Non-pigmented ciliary epithelial cell (primary cell): ENCODE measurements around the gene SMIM20.
"Not testable (repeated sequence)": the region's sequence is repeated elsewhere in the genome, so short reads cannot be mapped to it uniquely, and the experiment has no call there.

Experiments
- DNase-seq: peaks from one replicate; pipeline ENCODE4 v3.0.0-alpha.2; 2010; ENCODE audit warnings: low read depth

SMIM20 gene

DNA sequence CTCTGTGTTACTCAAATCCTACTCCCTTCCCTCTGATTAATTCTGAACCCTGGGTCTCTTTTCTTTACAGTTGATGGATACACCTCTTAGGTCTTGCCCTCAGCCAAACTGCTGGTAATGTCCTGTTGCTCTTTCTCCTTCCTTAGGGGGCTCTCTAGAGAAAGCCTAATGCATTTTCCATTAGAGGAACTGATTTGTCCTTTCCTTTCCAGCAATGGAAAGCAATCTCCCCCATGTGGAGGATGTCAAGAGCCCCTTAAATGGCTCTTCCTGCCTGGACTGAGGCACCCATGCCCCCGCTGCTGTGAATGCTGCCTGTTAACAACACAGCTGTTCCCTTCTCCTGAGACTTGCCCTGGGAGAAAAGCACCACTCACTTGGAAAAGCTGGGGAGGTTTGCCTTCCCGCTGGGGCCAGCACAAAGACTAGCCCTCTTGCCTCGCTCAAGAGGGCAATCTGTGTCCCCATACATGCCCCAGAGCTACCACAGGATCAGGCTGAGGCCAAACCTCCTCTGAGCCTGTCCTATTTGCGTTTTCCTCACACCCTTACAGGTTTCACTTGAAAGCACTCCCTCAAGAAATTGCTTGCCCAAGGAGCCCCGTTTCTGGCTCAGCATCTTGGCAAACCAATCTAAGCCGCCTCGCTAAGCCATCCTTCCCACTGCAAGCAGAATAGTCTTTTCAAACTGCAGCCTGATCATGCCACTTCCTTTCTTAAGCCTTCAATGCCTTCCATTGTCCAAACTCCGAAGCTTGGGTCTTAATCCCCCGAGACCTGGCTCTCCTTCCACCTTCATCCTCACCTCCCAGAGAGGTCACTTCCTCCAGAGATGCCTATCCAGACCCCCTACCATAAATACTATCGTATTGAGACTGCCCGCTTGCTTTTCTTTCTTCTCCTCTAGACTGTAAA is 23.2 kb upstream of the SMIM20 start:
- DNase-seq: no peak

DNA sequence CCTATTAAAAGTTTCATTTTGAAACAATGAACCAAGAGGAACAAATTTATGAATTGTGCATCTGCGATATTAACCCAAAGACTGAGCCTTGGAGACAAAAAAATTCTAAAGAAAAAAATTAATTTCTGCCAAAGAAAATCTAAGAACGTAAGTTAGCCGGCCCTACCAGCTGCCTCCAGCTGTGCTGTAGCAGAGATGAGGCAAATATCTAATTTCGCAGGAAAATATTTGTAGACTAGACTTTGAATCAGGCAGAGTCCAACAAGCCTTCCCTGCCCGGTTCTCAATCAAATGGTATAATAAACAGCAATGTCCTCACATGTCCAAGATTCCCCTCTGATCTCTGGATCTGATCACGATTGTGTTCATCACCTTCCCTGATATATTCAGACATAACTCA is 21.2 kb upstream of the SMIM20 start:
- no peak for DNase-seq

DNA sequence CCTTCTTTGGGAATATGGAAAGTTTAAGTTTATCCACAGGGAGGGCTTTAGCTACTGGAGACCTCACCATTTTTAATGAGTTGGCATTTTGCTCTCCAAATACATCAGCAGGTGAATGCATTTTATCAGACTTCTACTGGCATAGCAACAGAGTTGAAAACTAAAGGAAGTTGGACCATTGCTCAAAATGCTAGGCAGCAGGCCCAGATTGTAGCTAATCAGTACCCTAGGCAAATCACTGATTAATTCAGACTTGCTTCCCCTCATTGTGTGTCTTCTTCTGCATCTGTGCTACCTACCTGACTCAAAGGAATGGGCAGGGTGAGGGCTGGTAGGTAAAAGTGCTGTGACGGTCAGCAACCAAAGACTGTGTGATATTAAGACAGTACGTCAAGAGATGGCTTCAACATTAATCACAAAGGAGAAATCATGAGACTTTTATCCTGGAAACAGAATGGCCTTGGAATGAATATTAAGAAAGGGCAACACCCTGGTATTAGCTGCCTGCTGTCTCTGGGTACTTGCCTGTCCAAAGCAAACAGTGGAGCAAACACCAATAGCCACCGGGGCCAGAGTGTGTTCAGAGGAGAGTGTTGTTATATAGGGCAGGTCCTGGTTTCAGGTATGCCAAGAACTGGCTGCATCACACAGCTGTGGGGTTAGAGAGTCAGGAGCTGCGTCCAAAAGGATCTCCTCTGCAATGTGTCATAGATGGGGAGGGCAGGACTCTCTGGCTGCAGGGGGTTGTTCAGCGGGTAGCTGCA is 17.1 kb upstream of the SMIM20 start:
- no peak for DNase-seq

DNA sequence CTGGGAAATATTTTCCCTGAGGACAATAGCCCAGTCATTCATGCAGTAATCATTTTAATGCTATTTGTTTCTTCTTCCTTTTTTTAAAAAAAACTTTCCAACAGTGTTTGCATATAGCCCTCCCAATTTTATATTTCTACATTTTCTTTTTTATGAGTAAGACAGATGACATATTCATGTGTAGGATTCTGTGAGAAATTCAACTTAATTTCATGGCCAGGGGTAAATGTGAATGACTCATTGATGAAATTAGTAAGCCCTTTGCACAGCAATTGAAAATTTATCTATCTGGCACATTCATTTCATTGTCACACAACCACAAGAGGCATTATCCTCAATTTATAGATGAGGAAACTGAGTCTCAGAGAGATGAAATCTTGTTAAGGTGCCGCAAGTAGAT is 13.7 kb upstream of the SMIM20 start:
- no peak for DNase-seq

DNA sequence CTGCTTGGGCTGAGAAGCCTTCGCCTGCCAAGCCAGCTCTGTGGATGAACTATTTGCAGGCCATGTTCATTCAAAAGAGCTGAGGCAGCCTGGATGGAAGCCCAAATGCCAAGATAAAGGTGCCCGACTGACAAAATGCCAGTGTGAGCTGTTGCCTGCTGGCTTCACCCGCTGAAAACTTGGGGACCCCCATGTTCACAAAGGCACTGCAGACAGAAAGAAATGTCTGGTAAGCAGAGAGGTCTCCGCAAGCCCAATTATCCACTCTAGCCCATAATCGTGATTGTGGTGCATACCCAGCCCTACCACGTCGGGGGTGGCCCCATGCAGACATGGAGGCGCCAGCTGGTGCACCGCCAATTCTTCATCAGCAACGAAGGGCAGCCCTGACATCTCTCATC is 13.0 kb upstream of the SMIM20 start:
- no peak for DNase-seq

DNA sequence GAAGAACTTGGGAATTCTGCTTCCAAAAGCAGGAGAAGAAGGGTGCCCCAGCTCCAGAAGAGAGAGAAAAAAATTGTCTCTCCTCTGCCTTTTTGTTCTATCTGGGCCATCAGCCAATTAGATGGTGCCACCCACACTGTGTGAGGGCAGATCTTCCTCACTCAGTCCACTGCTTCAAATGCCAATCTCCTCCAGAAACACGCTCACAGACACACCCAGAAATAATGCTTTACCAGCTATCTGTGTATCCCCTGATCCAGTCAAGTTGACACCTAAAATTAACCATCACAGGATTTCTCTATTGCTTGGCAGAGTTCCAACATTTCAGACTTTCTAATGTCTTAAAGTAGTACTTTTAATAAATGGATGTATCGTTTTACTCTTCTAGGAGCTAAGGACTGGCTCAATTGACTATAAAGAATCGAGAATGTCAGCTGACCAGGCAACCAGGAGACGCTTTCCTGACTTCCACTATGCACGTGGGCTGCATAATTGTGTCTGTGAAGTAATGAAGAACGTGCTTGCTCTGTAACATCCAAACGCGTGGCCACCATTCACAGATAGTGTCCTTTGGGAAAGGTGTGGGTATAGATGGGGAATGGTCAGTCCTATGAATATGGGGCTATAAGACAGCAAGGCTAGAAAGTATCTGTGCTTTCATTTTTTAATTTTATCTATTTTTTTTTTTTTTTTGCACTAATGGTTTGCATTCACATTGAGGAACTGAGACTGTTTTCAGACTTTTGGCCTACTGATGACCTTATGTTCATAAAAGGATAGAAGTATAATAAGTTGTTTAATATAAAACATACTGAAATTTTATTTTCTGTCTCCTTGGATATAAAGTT is 9.9 kb upstream of the SMIM20 start:
- DNase-seq: no peak

DNA sequence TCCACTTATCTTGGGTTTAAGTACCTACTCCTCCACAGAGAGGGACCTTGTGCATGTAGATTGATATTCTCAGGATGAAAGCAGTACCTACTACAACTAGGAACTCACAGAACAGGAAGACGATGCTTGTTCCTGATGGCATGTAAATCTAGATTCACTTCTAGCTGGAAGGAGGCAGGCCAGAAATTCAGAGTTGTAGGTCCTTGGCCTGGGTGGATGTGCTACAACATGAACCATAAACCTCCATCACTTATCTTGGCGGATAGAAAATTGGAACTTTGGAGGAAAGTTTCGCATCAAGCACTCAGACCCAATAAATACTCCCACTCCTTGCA is 9.3 kb upstream of the SMIM20 start:
- no peak for DNase-seq

DNA sequence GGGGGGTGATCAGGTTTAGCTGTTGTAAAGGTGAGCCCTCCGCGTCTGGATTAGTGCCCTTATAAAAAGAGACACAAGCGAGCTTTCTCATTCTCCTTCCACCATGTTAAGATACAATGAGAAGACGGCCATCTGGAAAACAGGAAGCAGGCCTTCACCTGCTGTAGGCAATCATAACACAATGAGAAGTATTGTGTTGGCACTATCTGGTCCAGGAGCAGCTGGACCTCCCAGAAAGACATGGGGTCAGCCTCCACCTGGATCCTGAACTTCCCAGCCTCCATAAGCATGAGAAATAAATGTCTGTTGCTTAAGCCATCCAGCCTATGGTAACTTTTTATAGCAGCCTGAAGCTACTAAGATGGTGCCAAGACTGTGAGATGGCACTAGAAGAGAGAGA is 8.6 kb upstream of the SMIM20 start:
- no peak for DNase-seq

DNA sequence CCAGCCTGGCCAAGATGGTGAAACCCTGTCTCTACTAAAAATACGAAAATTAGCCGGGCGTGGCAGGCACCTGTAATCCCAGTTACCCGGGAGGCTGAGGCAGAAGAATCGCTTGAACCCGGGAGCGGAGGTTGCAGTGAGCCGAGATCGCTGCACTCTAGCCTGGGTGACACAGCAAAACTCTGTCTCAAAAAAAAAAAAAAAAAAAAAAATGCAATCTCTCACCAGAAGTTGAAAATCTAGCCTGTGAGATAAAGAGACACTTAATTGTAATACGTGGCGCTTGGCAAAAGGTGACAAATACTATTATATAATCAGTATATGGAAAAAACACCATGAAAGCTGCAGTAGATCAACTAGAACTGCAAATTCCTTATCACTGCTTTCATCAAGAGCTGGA is 7.9 kb upstream of the SMIM20 start:
- DNase-seq: not testable (repeated sequence)

DNA sequence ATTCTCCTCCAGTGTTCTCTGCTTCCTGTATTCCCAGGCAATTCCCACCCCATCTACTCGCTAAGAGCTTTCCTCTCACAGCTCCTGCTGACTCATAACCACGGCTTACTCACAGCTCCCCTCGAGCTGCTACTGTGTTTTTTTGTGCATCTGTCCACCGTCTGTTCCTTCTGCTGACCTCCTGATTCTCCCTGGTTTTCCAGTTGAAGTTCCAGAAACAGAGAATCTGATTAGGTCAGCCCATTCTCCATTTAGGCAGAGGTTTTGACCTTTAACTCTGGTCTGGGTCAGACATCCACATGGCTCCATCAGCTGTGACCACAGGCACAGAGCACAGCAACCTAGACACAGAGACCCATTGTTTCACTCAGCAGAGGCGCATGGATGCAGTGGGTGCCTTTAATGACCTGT is 5.5 kb upstream of the SMIM20 start:
- peak; percentile 93 for DNase-seq

DNA sequence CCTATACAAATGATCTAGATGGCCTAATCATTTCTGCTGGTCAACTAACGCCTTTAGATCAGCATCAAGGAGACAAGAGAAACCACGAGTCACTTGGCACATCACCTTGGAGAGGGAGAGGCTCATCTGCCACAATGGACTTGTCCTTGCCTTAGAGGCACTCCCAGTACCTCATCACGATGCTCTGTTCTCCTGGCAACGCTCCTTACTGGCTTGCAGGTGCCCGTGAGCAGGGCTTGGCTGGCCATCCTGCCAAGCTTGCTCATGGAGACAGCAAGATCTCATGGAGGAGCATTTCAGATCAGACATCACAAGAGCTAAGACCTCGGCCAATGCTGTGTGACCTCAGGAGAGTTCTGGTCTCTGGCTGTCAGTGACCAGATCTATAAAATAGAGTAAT is 2.7 kb upstream of the SMIM20 start:
- DNase-seq: no peak

DNA sequence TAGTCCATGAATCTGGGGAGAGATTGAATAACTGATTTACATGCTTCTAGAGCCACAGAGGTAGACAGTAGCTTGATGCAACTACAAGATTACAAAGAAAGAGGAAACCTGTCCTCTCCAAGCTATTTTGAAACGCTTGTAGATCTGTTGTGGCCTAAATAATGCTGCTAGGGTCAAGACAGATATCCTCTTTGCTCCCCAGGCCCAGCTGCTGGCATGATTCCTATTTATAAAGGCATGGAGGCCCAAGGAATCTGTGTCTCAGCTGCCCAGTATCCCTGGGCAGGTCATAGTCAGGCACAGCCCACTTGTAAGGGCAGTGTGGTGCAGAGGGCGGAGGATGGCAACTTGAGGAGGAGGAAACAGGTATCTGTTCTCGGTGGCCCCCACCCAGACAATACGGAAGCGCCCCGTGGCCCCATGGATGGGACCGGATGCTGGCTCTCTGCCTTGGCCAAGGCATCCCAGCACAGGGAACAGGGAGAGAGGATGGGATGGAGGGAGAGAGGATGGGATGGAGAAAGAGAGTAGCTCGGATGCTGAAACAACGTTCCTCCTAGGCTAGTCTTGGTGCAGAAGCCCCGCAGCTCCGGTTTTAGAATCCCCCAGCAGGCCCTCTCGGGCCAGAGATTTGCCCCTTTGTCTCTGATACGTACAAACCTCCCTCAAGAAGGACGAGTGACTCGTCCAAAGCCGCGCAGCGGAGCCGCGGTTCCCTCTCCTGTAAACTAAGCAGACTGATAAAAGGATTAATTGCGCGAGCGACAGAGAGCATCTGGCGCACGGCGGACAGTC is 767 bp upstream of the SMIM20 start:
- DNase-seq: no peak

DNA sequence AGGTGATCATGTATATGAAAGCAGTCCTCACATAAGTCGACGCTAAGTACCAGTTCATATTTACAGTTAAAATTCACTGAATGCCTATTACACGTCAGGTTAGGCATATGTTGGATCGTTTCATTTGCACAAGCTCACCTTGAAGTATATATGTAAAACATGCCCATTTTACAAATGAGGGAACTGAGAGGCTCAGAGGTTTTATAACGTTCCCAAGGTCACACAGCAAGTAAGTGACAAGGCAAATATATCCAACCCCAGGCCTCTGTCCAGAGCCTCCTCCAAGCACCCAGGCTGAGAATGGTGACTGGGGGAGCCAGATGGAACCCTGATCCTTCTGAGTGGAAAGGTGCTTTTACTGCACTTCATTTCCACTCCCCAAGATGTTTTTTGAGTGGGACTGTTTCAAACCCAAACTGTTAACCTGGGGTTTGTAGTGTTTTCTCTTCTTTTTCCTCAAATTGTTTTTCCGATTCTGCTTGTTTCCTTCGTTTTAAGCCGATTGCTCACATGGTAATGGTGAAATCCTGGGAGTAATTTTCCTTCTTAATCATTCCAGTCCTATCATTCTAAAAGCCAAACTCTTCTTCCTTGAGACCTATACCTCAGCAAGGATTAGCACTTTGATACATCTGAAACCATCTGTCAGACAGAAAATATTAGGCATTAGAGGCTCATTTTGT is 791 bp downstream of the SMIM20 start:
- DNase-seq: no peak

DNA sequence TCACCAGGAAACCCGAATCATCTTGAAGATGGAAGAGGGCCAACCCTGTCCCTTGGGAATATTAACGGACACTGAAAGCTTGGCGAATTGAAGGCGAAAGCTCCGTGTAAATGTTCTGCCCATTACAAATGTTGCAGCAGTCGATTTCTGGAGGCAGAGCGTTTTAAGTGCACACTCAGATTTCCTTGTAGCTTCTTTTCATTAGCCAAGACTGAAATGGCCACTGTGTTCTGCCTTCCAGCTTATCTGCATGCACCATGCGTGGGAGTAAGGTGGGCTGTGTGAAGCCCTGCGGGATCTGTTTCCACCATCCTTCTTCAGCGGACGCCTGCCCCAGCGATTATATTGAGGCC is 1.3 kb downstream of the SMIM20 start:
- DNase-seq: no peak

DNA sequence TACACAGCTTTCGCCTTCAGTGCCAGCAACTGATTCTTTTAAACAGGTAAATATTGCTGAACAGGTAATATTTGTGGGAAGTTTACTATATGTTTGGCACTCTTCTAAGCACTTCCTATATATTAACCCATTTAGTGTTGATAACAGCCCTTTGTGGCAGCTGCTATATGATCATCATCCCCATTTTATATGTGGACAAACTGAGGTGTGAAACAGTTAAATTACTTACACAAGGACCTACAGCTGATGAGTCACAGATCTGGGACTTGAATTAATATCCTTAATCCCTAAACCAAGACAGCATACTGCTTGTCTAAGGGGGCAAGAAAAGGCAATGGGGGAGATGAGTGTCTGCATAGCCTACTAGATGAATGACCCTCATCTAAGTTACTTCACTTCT is 2.9 kb downstream of the SMIM20 start:
- DNase-seq: no peak

DNA sequence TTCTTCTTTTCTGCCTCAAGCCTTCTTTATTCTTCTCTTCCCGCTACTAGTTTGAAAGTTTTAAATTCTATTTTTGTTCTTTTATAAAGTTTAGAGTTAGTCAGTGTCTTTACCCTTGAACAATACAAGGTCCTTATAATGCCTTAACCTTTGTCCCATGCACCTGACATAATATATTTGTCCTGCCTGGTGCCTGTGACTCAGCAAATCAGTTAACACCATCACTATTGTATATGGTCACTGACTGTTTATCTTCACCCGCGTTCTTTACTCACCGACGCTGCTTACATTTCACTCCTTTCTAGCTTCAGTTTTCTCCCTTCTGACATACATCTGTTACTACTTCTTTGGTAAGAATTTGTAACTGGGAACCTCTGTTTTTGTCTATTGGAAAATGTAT is 5.7 kb downstream of the SMIM20 start:
- no peak for DNase-seq

DNA sequence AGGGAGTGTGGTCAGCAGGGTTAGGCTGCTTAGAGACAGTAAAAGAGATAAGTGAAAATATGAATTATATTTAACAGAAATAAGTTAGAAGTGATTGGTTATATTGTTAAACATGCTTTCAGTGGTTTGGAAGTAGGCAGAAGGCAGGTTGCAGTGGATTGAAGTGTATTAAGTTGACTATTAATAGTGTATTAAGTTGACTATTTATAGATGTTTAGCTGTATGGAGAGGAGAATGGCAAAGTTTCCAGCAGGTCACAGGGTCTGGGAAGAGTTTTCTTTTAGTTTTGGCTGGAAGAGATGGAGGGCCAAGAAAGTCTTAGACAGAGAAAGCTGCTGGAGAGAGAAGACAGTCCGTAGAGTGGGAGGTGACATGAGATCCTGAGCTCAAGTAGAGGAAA is 7.9 kb downstream of the SMIM20 start:
- DNase-seq: no peak

DNA sequence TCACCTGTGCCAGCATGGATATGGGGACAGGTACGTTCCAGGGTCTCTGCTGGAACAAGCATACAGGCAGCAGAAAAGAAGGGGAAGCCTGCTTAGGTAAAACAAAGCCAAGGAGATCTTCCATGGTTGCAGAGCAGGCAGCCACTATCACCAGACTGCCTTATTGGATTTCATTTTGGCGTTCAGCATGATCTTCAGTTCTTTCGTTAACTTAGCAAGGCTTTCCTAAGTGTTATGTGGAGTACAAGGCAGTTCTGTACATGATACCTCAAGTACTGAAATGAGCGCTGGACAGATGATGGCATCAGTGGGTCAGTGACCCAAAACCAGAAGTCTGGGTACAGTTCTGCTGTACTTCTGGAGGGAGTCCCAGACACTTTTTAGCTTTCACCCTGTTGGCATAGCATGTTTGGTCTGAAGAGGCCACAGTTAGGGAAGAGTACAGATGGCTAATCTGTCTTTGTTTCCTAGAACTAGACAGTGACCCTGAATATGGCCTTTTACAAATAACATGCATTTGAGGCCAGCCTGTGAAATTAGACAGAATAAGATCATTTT is 8.9 kb downstream of the SMIM20 start:
- no peak for DNase-seq

DNA sequence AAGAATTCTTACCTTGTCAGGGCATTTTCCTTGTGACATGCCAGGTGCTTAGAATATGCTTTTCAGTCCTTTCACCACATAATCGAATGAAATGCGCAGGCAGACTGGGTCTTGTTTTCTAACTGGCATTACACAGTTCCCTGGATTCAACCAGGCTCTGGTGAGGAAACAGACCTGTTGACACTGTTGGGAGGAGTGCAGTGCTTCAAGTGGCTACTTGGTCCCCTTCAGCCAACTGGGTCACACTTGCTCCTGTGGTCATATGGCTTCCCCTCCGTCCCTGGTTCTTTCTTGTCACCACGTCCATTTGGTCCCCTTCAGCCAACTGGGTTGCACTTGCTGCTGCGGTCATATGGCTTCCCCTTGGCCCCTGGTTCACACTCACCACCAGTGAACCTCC is 9.7 kb downstream of the SMIM20 start:
- DNase-seq: no peak

DNA sequence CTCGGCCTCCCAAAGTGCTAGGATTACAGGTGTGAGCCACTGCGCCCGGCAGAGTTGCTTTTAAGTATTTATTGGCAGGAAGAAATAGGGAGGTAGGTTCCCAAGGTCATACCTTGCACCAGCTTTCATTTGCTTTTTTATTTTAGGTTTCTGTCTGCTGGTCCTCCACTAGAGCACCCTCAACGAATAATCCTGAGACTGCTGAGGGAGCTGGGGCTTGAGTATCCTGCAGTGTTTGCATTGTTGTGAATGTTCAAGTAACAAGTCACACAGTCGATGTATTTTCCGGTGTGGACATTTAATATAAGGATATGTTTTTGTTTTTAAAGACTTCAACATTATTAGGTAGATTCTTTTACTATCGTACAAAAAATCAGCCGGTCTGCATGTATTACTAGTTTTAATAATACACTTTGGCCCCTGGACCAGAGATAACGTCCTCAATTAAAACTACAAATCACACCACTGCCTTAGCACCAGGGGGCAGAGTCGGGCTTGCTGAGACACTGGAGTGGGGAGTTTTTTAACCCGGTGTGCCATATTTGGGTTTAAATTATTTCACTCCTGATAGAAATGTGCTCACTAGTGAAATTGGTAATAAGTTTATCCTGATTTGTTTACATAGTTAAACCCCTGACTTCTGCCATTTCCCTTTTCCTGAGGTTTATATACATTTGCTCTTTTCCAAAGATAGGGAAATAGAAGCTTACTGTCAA is 11.6 kb downstream of the SMIM20 start:
- DNase-seq: no peak
